Karpas-422 (cell line): ENCODE measurements around the gene COL4A2. TPM values are rescaled to one million over a fixed set of nuclear protein-coding genes. Genes with fewer than 3 reads are reported as not detected.

Source experiments
- DNase-seq: peaks from one replicate; pipeline ENCODE4 v3.0.0-alpha.2; 2015
- H2AFZ ChIP-seq: fragments of 200-600 bp; sonication (generic); 2 replicates; pipeline ENCODE4 v1.6.1; 2014; ENCODE audit warnings: antibody characterized with exemption, low read length, mixed read lengths
- H3K27ac ChIP-seq: fragments of 200-600 bp; sonication (generic); 2 replicates; pipeline ENCODE4 v1.5.1; 2014; ENCODE audit warnings: mild to moderate bottlenecking, low read length, moderate library complexity
- H3K27me3 ChIP-seq: fragments of 200-600 bp; sonication (generic); 2 replicates; pipeline ENCODE4 v1.6.1; 2014; ENCODE audit warnings: low read length, mixed read lengths
- H3K36me3 ChIP-seq: fragments of 200-600 bp; sonication (generic); 2 replicates; pipeline ENCODE4 v1.6.1; 2014; ENCODE audit warnings: low read length, mixed read lengths; ENCODE audit not compliant: insufficient read depth
- H3K4me1 ChIP-seq: fragments of 200-600 bp; sonication (generic); 2 replicates; pipeline ENCODE4 v1.6.1; 2014; ENCODE audit warnings: mild to moderate bottlenecking, low read length, mixed read lengths
- H3K4me2 ChIP-seq: fragments of 200-600 bp; sonication (generic); 2 replicates; pipeline ENCODE4 v1.6.1; 2014; ENCODE audit warnings: low read length, low read depth, mild to moderate bottlenecking; ENCODE audit not compliant: poor library complexity, severe bottlenecking
- H3K4me3 ChIP-seq: fragments of 200-600 bp; sonication (generic); 2 replicates; pipeline ENCODE4 v1.5.1; 2014; ENCODE audit warnings: mild to moderate bottlenecking, antibody characterized with exemption, low read length, mixed read lengths
- H3K79me2 ChIP-seq: fragments of 200-600 bp; sonication (generic); 2 replicates; pipeline ENCODE4 v1.6.1; 2014; ENCODE audit warnings: mild to moderate bottlenecking, low read length, mixed read lengths
- H3K9ac ChIP-seq: fragments of 200-600 bp; sonication (generic); 2 replicates; pipeline ENCODE4 v1.6.0; 2014; ENCODE audit warnings: low read length
- H3K9me2 ChIP-seq: fragments of 200-600 bp; sonication (generic), shearing (Covaris generic); replicated peaks from 2 replicates; pipeline ENCODE4 v1.6.0; 2014; ENCODE audit warnings: mild to moderate bottlenecking, low read length, moderate library complexity; ENCODE audit not compliant: insufficient read depth
- H3K9me3 ChIP-seq: fragments of 300-700, 200-600 bp; sonication (generic); 2 replicates; pipeline ENCODE4 v1.6.1; 2014; ENCODE audit warnings: low read length, mixed read lengths
- H4K20me1 ChIP-seq: fragments of 200-600 bp; sonication (generic); 2 replicates; pipeline ENCODE4 v1.6.1; 2014; ENCODE audit warnings: mild to moderate bottlenecking, antibody characterized with exemption, low read length, low read depth; ENCODE audit not compliant: insufficient read depth
- total RNA-seq: library from RNA; depleted of rRNA; stranded (reverse); fragments of >200 nt; shearing (Covaris generic); gene quantifications from 2 replicates; pipeline ENCODE4 v1.2.3, GENCODE V29; 2014; ENCODE audit warnings: low replicate concordance

Gene COL4A2
- total RNA-seq, 1 experiment from 2014 or later = not detected

DNA sequence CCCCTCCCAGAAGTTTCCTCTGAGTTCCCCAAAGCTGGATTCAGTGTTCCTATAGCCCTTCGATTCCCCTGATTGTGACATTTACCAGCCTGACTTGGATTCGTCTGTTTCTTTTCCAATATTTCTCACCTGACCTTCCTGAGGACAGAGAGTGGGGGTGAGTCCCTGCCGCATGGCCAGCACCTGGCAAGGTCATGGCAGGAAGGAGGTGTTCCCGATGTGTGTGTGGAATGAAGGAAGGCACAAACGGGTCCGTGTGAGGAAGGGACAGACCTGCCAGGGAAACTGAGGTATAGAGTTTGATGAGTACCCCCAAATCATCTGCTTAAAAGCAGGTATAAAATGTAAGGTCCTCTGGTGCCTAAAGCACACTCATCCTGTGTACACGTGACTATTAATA, 3.4 kb upstream of the COL4A2 start:
- Histone ChIP-seq H3K27me3 (no peaks in the 10 kb centered on the region), H3K9ac (no peak overlapping the region), H3K9me3 (no peaks in the 10 kb centered on the region), H3K4me3 (no peak overlapping the region), H3K9me2 (no peaks in the 10 kb centered on the region), H2AFZ (no peak overlapping the region), H4K20me1 (no peaks in the 10 kb centered on the region), H3K27ac (no peak overlapping the region), H3K36me3 (no peaks in the 10 kb centered on the region), H3K79me2 (no peaks in the 10 kb centered on the region), H3K4me1 (no peaks in the 10 kb centered on the region), H3K4me2 (no peak overlapping the region)
- no peak for DNase-seq

DNA sequence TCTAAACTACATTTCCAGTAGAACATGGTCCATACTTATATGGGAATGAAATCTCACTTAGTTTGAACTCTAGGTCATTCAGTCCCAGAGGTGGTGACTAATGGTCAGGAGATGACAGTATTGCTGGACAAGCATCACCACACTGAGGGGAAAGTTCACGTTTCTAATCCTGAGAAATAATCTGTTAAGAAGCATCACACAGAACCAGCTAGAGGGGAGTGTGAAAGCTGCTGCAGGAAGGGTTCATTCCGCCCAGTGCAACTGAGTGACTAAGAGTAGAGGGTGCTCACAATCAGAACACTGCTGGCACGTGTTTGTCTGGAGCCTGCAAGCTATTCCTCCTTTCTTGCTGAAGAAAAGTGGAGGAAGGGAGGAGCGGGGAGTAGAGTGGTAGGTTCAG, 2.8 kb upstream of the COL4A2 start:
- DNase-seq = no peak
- Histone ChIP-seq H3K4me2 (no peak overlapping the region), H3K36me3 (no peaks in the 10 kb centered on the region), H2AFZ (no peak overlapping the region), H3K27ac (no peak overlapping the region), H3K4me1 (no peaks in the 10 kb centered on the region), H3K9ac (no peak overlapping the region), H3K4me3 (no peak overlapping the region), H4K20me1 (no peaks in the 10 kb centered on the region), H3K79me2 (no peaks in the 10 kb centered on the region), H3K9me3 (no peaks in the 10 kb centered on the region), H3K27me3 (no peaks in the 10 kb centered on the region), H3K9me2 (no peaks in the 10 kb centered on the region)

DNA sequence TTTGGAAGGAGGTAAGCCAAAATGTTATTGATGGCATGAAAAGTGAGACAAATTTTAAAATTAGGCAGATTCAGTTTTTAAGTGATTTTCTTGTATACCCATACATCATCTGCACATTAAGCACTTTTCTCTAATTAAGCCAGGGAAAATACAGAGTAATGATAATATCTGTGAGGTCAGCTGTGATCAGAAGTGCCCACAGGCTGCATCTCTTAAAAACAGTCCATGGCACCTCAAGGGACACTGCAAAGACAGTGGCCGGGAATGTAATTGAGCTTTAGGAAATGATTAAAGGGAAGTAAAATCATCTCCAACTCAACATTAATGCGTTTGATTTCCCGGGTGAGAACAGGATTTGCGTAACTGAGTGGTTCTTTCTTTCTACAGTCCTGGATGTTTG, 2.1 kb upstream of the COL4A2 start:
- Histone ChIP-seq H3K4me2 (no peak overlapping the region), H3K9me3 (no peaks in the 10 kb centered on the region), H2AFZ (no peak overlapping the region), H3K27me3 (no peaks in the 10 kb centered on the region), H3K27ac (no peak overlapping the region), H3K4me3 (no peak overlapping the region), H3K9ac (no peak overlapping the region), H3K9me2 (no peaks in the 10 kb centered on the region), H3K4me1 (no peaks in the 10 kb centered on the region), H3K79me2 (no peaks in the 10 kb centered on the region), H4K20me1 (no peaks in the 10 kb centered on the region), H3K36me3 (no peaks in the 10 kb centered on the region)
- no peak for DNase-seq

DNA sequence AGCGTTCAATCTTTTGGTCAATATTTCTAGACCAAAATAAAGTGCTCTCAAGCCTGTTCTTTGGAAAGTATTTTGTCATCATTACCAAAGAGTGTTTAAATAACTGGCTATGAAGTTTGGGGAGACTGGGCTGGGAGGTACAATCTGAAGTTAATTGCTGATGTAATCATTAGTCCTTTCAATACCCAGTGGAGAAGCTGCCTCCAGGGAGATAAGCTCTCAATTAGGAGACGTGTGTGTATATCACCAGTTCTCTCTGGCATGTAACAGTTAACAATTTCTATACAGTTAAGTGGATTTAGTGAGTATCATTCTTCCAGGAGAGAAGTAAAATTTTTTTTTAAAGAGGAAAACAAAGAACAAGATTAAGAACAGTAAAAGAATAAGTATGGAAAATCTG, 1.5 kb upstream of the COL4A2 start:
- DNase-seq = no peak
- H3K79me2 ChIP-seq = no peaks in the 10 kb centered on the region
- H3K4me2 ChIP-seq = no peak overlapping the region

DNA sequence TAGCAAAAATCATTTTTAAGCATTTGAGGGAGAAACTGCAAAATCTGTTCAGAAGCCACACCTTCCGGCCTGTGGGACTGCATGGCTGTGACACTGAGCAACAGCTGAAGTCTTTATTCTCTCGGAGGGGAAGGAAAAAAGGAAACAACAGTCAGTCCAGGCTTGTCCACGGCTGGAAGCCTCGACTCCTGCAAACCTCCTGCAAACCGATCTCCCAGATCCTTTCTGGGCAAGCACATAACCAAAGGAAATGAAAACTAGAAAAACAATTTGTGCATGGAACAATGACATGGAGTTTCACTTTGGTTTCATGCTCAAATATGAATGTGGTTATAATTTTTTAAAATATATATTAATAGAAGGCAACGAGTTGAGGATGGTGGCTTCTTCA, 1.1 kb upstream of the COL4A2 start:
- H3K4me2 ChIP-seq = no peak overlapping the region

More for the DNA sequence above, 1.5 kb upstream of the COL4A2 start:
- H3K27ac ChIP-seq = no peak overlapping the region
- H2AFZ ChIP-seq = no peak overlapping the region
- no peak overlapping the region for H3K4me3 ChIP-seq
- H4K20me1 ChIP-seq = no peaks in the 10 kb centered on the region
- no peaks in the 10 kb centered on the region for H3K4me1 ChIP-seq
- H3K27me3 ChIP-seq = no peaks in the 10 kb centered on the region
- no peaks in the 10 kb centered on the region for H3K9me2 ChIP-seq
- H3K9me3 ChIP-seq = no peaks in the 10 kb centered on the region
- no peaks in the 10 kb centered on the region for H3K36me3 ChIP-seq
- no peak overlapping the region for H3K9ac ChIP-seq

DNA sequence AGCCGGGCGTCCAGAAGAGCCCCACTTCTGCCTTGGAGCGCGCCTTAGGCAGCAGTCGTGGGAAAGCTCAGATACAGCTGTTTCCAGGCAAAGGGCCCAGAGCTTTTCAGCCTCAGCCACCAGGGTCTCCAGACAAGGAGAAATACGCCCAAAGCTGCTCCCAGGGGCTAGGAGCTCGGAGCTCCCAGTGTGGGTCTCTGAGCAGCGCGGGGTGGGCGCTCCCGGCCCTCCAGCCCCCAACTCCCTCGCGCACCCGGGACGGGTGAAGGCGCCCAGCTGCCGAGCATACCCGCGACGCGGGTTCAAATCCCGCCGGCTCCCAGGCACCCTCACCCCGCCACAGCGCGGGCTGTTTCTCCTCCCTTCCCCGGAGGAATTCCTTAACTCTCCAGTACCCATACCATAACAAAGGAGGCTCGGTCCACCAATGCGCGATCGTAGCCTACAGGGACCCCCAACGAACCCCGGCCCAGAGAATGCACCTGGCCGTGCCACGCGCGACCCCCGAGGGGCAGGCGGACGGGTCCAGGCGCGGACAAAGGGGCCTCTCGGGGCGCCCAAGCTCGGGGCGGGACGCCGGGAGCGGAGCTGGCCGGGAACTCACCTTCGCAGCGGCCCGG, 634 bp upstream of the COL4A2 start:
- no peak overlapping the region for H2AFZ ChIP-seq
- no peaks in the 10 kb centered on the region for H3K4me1 ChIP-seq
- DNase-seq = no peak
- no peak overlapping the region for H3K27ac ChIP-seq
- no peaks in the 10 kb centered on the region for H3K36me3 ChIP-seq
- H3K4me3 ChIP-seq = no peak overlapping the region
- H3K9me3 ChIP-seq = no peaks in the 10 kb centered on the region
- no peaks in the 10 kb centered on the region for H3K9me2 ChIP-seq
- no peaks in the 10 kb centered on the region for H4K20me1 ChIP-seq
- H3K4me2 ChIP-seq = no peak overlapping the region
- H3K79me2 ChIP-seq = no peaks in the 10 kb centered on the region
- no peak overlapping the region for H3K9ac ChIP-seq
- H3K27me3 ChIP-seq = no peaks in the 10 kb centered on the region

More for the DNA sequence above, 1.1 kb upstream of the COL4A2 start:
- Histone ChIP-seq H3K27ac (no peak overlapping the region), H4K20me1 (no peaks in the 10 kb centered on the region), H3K4me1 (no peaks in the 10 kb centered on the region), H3K9me3 (no peaks in the 10 kb centered on the region), H3K27me3 (no peaks in the 10 kb centered on the region), H3K9ac (no peak overlapping the region), H3K36me3 (no peaks in the 10 kb centered on the region), H3K79me2 (no peaks in the 10 kb centered on the region), H2AFZ (no peak overlapping the region), H3K9me2 (no peaks in the 10 kb centered on the region), H3K4me3 (no peak overlapping the region)
- DNase-seq = no peak

DNA sequence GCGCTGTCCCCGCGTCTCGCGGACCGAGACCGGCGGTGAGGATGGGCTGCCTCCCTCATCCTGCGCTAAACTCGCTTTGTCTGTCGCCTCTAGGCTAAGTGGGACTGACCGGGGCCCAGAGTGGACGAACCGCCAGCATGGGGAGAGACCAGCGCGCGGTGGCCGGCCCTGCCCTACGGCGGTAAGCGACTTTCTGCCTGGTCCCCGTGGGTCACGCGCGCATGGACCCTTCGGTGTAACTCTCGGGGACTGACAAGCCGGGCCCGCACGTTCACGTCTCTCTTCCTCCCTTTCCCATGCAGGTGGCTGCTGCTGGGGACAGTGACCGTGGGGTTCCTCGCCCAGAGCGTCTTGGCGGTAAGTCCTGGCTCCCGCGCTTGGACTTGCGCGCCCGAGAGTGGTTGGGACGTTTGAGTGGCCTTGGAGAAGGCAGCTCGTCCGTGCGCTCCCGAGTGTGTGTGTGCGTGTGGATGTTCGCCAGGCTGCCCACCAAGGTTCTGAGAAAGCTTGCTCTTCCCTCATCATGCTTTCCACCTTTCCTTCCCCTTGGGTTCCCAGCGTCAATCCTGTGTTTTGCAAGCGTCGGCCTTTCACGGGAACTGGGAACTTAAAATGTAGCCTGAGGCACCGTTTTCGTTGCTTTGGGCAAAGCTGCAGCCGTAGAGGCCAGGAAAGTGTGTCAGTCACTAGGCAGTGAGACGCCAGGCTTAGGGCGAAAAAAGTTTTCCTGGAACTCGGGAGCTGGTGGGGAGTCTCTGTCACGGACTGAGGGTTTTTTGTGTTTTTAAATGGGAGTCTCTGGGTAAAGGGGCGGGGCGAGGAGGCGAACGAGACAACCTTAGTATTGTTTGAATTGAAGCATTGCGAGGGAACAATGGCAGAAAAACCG, 927 bp downstream of the COL4A2 start:
- no peaks in the 10 kb centered on the region for H3K79me2 ChIP-seq
- DNase-seq = no peak
- no peaks in the 10 kb centered on the region for H3K9me3 ChIP-seq
- no peaks in the 10 kb centered on the region for H3K27me3 ChIP-seq
- H3K27ac ChIP-seq = no peak overlapping the region
- no peaks in the 10 kb centered on the region for H3K36me3 ChIP-seq
- no peaks in the 10 kb centered on the region for H3K9me2 ChIP-seq
- H3K9ac ChIP-seq = no peak overlapping the region
- H3K4me2 ChIP-seq = no peak overlapping the region
- H4K20me1 ChIP-seq = no peaks in the 10 kb centered on the region
- H3K4me1 ChIP-seq = no peaks in the 10 kb centered on the region
- no peak overlapping the region for H3K4me3 ChIP-seq
- no peak overlapping the region for H2AFZ ChIP-seq

DNA sequence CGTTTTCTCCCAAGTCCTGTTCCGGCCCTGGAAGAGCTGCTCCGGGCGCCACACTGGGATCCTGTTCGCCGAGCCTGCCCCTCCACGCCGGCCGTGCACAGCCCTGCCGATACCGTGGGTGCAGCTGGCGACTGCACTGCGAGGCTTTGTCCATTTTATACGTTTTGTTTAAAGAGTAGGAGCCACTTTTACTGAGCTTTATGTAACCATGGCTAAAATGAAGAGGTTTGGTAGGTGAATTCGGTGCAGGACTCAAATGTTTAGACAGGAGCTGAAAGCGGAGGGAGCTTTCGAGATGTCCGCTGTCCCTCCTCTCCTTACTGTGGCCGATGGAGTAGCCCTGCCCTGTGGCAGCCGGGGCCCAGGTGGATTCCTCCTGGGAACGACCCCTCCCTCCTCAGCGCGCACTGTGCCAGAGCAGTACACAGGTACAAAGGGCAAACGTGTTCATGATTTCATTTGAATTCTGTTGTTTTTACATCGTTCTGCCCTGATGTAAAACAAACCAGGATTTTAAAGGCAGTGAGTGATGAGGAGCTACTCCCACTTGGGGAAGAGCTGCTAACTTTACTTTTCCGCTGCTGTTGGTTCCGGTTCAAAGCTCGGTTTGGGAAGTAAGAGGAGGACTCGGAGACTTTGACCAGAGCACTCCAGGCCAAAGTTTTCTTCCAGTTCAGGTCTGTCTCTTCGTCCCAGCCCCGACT, 1.7 kb downstream of the COL4A2 start:
- no peak for DNase-seq
- Histone ChIP-seq H3K9ac (no peak overlapping the region), H2AFZ (no peak overlapping the region), H3K79me2 (no peaks in the 10 kb centered on the region), H3K27me3 (no peaks in the 10 kb centered on the region), H3K27ac (no peak overlapping the region), H3K9me2 (no peaks in the 10 kb centered on the region), H3K4me3 (no peak overlapping the region), H4K20me1 (no peaks in the 10 kb centered on the region), H3K4me1 (no peaks in the 10 kb centered on the region), H3K9me3 (no peaks in the 10 kb centered on the region), H3K4me2 (no peak overlapping the region), H3K36me3 (no peaks in the 10 kb centered on the region)
